Endodermal cell (in vitro differentiated cells): ENCODE data around the gene MOB2. TPM values are rescaled to one million over a fixed set of nuclear protein-coding genes. Genes with fewer than 3 reads are reported as not detected.

Source experiments
- DNase-seq: peaks from one replicate; pipeline ENCODE4 v3.0.0-alpha.2; 2017
- H3K27ac ChIP-seq: 2 replicates; pipeline ENCODE4 v1.5.1; 2013; ENCODE audit warnings: mild to moderate bottlenecking, low read depth, low read length, moderate library complexity
- H3K27me3 ChIP-seq: 2 replicates; pipeline ENCODE4 v1.6.1; 2013; ENCODE audit warnings: mild to moderate bottlenecking, low read length, moderate library complexity; ENCODE audit not compliant: insufficient read depth, control insufficient read depth, poor library complexity, severe bottlenecking
- H3K36me3 ChIP-seq: 2 replicates; pipeline ENCODE4 v1.7.0; 2013; ENCODE audit warnings: mild to moderate bottlenecking, low read length, moderate library complexity; ENCODE audit not compliant: control insufficient read depth, insufficient read depth
- H3K4me1 ChIP-seq: one replicate; pipeline ENCODE4 v1.7.0; 2013; ENCODE audit warnings: low read length; ENCODE audit not compliant: control insufficient read depth, insufficient read depth
- H3K4me3 ChIP-seq: 2 replicates; pipeline ENCODE4 v1.5.1; 2013; ENCODE audit warnings: mild to moderate bottlenecking, low read length, moderate library complexity
- H3K9ac ChIP-seq: 2 replicates; pipeline ENCODE4 v1.6.1; 2013; ENCODE audit warnings: mild to moderate bottlenecking, low read length, moderate library complexity; ENCODE audit not compliant: poor library complexity, severe bottlenecking; ENCODE audit errors: extremely low read depth
- H3K9me3 ChIP-seq: 2 replicates; pipeline ENCODE4 v1.6.1; 2013; ENCODE audit warnings: mild to moderate bottlenecking, low read length, moderate library complexity; ENCODE audit not compliant: control insufficient read depth
- H3K27ac Mint-ChIP-seq: 2 replicates; pipeline ENCODE4 v1.8.0; 2020; ENCODE audit warnings: mixed read lengths
- H3K27me3 Mint-ChIP-seq: 2 replicates; pipeline ENCODE4 v1.8.0; 2021; ENCODE audit warnings: mild to moderate bottlenecking, mixed read lengths; ENCODE audit not compliant: insufficient read depth
- H3K36me3 Mint-ChIP-seq: 2 replicates; pipeline ENCODE4 v1.8.0; 2020; ENCODE audit warnings: low read depth, mixed read lengths
- H3K4me1 Mint-ChIP-seq: 2 replicates; pipeline ENCODE4 v1.8.0; 2020; ENCODE audit warnings: mixed read lengths
- H3K4me3 Mint-ChIP-seq: 2 replicates; pipeline ENCODE4 v1.8.0; 2020; ENCODE audit warnings: mild to moderate bottlenecking, moderate library complexity, mixed read lengths
- H3K9me3 Mint-ChIP-seq: 2 replicates; pipeline ENCODE4 v1.8.0; 2020; ENCODE audit warnings: mild to moderate bottlenecking, mixed read lengths
- CTCF ChIP-seq: fragments of 200-600 bp; sonication (generic); conservative IDR thresholded peaks from 2 replicates; pipeline ENCODE4 v1.5.0; 2021; ENCODE audit warnings: antibody characterized with exemption, mild to moderate bottlenecking
- WGBS, 2 experiments: methylation state at CpG; one replicate each; pipeline versions ENCODE4 v1.1.5 to v1.1.7; 2013; ENCODE audit warnings: missing lambda C conversion rate in 2 of 2, mixed read lengths in 1 of 2; ENCODE audit not compliant: insufficient coverage in 1 of 2, insufficient read length in 1 of 2; 5-methylcytosine and 5-hydroxymethylcytosine counted together
- total RNA-seq, 2 donors: library from RNA; stranded (reverse); fragmentation: NEBNext Ultra II Directional in 1 of 2; extraction: Animal tissue kit (Norgen Biotek cat#: 25700) in 1 of 2; gene quantifications; 2 replicates in 1 of 2; 3 replicates in 1 of 2; pipeline ENCODE4 v1.2.1, GENCODE V29; 2021

The MOB2 gene
- total RNA-seq, 2 donors from 2014 or later, result 23.9 to 25.4 TPM

GRCh38 chr11:1433568-1433967, 53.0 kb downstream of the MOB2 start:
- no peak overlapping the region for H3K4me3 ChIP-seq
- no peak overlapping the region for H3K4me3 Mint-ChIP-seq
- TF ChIP-seq CTCF, result no peak
- H3K27ac ChIP-seq, result no peak overlapping the region
- no peaks in the 10 kb centered on the region for H3K27me3 ChIP-seq
- H3K4me1 Mint-ChIP-seq, result no peaks in the 10 kb centered on the region
- 89 to 94% methylated on average over 13 to 15 of the region's 15 CpGs for WGBS, 2 experiments
- H3K36me3 Mint-ChIP-seq, result no peaks in the 10 kb centered on the region
- no peaks in the 10 kb centered on the region for H3K9me3 ChIP-seq
- no peak overlapping the region for H3K9ac ChIP-seq
- no peaks in the 10 kb centered on the region for H3K4me1 ChIP-seq
- H3K27ac Mint-ChIP-seq, result no peak overlapping the region
- H3K36me3 ChIP-seq, result no peaks in the 10 kb centered on the region
- no peak for DNase-seq
- H3K27me3 Mint-ChIP-seq, result no peaks in the 10 kb centered on the region
- H3K9me3 Mint-ChIP-seq, result no peaks in the 10 kb centered on the region

- Mint-ChIP-seq H3K27ac (no peak overlapping the region), H3K36me3 (no peaks in the 10 kb centered on the region), H3K9me3 (no peaks in the 10 kb centered on the region), H3K27me3 (no peaks in the 10 kb centered on the region), H3K4me3 (no peak overlapping the region), H3K4me1 (no peaks in the 10 kb centered on the region)
- Histone ChIP-seq H3K4me3 (no peak overlapping the region), H3K9me3 (no peaks in the 10 kb centered on the region), H3K27me3 (no peaks in the 10 kb centered on the region), H3K9ac (no peak overlapping the region), H3K4me1 (no peaks in the 10 kb centered on the region), H3K36me3 (no peaks in the 10 kb centered on the region), H3K27ac (no peak overlapping the region)
- WGBS, 2 experiments, result 92 to 97% methylated on average over 10 to 21 of the region's 22 CpGs
- DNase-seq, result no peak
- no peak for TF ChIP-seq CTCF
Observed at GRCh38 chr11:1428762-1429316, 57.7 kb downstream of the MOB2 start.

- 88 to 96% methylated on average over 11 to 17 of the region's 17 CpGs for WGBS, 2 experiments
- H3K4me1 ChIP-seq, result no peaks in the 10 kb centered on the region
Observed at GRCh38 chr11:1425439-1425838, 61.1 kb downstream of the MOB2 start.

More at GRCh38 chr11:1425439-1425838, 61.1 kb downstream of the MOB2 start:
- no peak for DNase-seq
- no peaks in the 10 kb centered on the region for H3K4me1 Mint-ChIP-seq
- H3K27me3 Mint-ChIP-seq, result no peaks in the 10 kb centered on the region
- no peak overlapping the region for H3K4me3 Mint-ChIP-seq
- H3K36me3 Mint-ChIP-seq, result no peaks in the 10 kb centered on the region
- no peak overlapping the region for H3K27ac Mint-ChIP-seq
- H3K27ac ChIP-seq, result no peak overlapping the region
- H3K9ac ChIP-seq, result no peak overlapping the region
- H3K9me3 Mint-ChIP-seq, result peaks cover 4% of the 10 kb centered on the region
- no peak overlapping the region for H3K4me3 ChIP-seq
- H3K36me3 ChIP-seq, result no peaks in the 10 kb centered on the region
- no peaks in the 10 kb centered on the region for H3K9me3 ChIP-seq
- no peak for TF ChIP-seq CTCF
- H3K27me3 ChIP-seq, result no peaks in the 10 kb centered on the region
